ENCODE data around the gene ZNF511. TPM values are rescaled to one million over a fixed set of nuclear protein-coding genes. Genes with fewer than 3 reads are reported as not detected.

ZNF511 gene
- total and polyA plus RNA-seq, 2 of the 4 experiments (the other 2 are of a cell fraction), result 13.6 to 32.6 TPM

DNA sequence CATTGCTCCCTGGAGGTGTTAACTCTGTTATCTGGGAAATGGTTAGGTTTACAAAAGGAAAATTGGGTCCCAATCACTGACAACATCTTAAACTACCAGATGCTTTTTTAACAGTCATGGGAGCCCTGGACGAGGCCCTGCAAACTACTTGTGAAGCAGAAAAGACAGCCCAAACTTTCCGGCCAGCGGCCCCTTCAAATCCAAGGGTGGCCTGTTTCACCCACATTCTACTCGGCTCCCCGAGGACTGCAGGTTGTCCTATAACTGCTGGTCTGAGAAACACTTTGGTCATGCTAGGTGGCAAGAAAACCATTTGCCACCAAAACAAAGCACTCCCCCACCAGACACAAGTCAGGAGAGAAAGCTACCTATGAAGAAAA lies 2.6 kb upstream of the ZNF511 start:
- ChIA-PET CTCF (interaction anchor here (0.9 kb wide), 1 partner anchor 23 kb away, joined by 3 read pairs; no protein-coding TSS in a partner anchor), POLR2A (ENCODE audit: unreplicated experiment) (no interaction called here)
- TF ChIP-seq BHLHE40 (IDR thresholded peaks at IDR 0.05; ENCODE audit: low read depth, low read length), result no peak
- no peak for TF ChIP-seq CEBPB (IDR thresholded peaks at IDR 0.05; ENCODE audit: low read depth, low read length)
- no peak for TF ChIP-seq MXI1 (IDR thresholded peaks at IDR 0.05; ENCODE audit: borderline replicate concordance, low read depth, low read length)
- TF ChIP-seq MAZ (IDR thresholded peaks at IDR 0.05; ENCODE audit: borderline replicate concordance, low read depth, low read length), result no peak
- no peak for TF ChIP-seq SMC3 (IDR thresholded peaks at IDR 0.05; ENCODE audit: low read depth, low read length)
- no peak for TF ChIP-seq RAD21 (IDR thresholded peaks at IDR 0.05; ENCODE audit: low read length)
- no peak for TF ChIP-seq NFE2L2 (IDR thresholded peaks at IDR 0.05; ENCODE audit: low read depth, low read length)
- TF ChIP-seq, protein P1, sequence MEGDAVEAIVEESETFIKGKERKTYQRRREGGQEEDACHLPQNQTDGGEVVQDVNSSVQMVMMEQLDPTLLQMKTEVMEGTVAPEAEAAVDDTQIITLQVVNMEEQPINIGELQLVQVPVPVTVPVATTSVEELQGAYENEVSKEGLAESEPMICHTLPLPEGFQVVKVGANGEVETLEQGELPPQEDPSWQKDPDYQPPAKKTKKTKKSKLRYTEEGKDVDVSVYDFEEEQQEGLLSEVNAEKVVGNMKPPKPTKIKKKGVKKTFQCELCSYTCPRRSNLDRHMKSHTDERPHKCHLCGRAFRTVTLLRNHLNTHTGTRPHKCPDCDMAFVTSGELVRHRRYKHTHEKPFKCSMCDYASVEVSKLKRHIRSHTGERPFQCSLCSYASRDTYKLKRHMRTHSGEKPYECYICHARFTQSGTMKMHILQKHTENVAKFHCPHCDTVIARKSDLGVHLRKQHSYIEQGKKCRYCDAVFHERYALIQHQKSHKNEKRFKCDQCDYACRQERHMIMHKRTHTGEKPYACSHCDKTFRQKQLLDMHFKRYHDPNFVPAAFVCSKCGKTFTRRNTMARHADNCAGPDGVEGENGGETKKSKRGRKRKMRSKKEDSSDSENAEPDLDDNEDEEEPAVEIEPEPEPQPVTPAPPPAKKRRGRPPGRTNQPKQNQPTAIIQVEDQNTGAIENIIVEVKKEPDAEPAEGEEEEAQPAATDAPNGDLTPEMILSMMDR (conservative IDR thresholded peaks at IDR 0.05; ENCODE audit: low read depth, low read length), result no peak
- TF ChIP-seq, protein P2, sequence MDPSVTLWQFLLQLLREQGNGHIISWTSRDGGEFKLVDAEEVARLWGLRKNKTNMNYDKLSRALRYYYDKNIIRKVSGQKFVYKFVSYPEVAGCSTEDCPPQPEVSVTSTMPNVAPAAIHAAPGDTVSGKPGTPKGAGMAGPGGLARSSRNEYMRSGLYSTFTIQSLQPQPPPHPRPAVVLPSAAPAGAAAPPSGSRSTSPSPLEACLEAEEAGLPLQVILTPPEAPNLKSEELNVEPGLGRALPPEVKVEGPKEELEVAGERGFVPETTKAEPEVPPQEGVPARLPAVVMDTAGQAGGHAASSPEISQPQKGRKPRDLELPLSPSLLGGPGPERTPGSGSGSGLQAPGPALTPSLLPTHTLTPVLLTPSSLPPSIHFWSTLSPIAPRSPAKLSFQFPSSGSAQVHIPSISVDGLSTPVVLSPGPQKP (IDR thresholded peaks at IDR 0.05; ENCODE audit: borderline replicate concordance, low read depth, low read length), result no peak
- no peak for TF ChIP-seq MAFK (IDR thresholded peaks at IDR 0.05; ENCODE audit: low read depth, low read length)
- no peak for TF ChIP-seq FOS (IDR thresholded peaks at IDR 0.05; ENCODE audit: low read depth, low read length)
- no peak for TF ChIP-seq RCOR1 (IDR thresholded peaks at IDR 0.05; ENCODE audit: insufficient replicate concordance, low read length)
- TF ChIP-seq RFX5 (IDR thresholded peaks at IDR 0.05; ENCODE audit: low read depth, low read length), result no peak
- no peak for TF ChIP-seq CHD1 (IDR thresholded peaks at IDR 0.05; ENCODE audit: low read depth, low read length)
- TF ChIP-seq, protein P3, sequence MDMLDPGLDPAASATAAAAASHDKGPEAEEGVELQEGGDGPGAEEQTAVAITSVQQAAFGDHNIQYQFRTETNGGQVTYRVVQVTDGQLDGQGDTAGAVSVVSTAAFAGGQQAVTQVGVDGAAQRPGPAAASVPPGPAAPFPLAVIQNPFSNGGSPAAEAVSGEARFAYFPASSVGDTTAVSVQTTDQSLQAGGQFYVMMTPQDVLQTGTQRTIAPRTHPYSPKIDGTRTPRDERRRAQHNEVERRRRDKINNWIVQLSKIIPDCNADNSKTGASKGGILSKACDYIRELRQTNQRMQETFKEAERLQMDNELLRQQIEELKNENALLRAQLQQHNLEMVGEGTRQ (IDR thresholded peaks at IDR 0.05; ENCODE audit: low read depth, low read length), result no peak
- TF ChIP-seq POLR2A (IDR thresholded peaks at IDR 0.05; ENCODE audit: low read depth, low read length), result no peak
- Histone ChIP-seq H3K56ac (ENCODE audit: extremely low read depth, insufficient read depth, low read length) (no peak overlapping the region), H4K5ac (ENCODE audit: low read depth, low read length) (no peak overlapping the region), H3K18ac (ENCODE audit: low read depth, low read length) (no peak overlapping the region), H4K20me1 (ENCODE audit: insufficient read depth, low read length) (peaks cover 56% of the 10 kb centered on the region), H2AFZ (replicated peaks; ENCODE audit: low read length, poor library complexity) (no peak overlapping the region), H3K4ac (ENCODE audit: low read depth, low read length) (no peak overlapping the region), H4K91ac (ENCODE audit: insufficient read depth, low read depth, low read length) (no peak overlapping the region), H3K14ac (replicated peaks; ENCODE audit: low read depth, low read length) (no peak overlapping the region), H2AK5ac (ENCODE audit: low read depth, low read length) (no peak overlapping the region), H2BK5ac (ENCODE audit: low read depth, low read length, poor library complexity, severe bottlenecking) (no peak overlapping the region), H3K23ac (ENCODE audit: low read depth, low read length) (no peak overlapping the region), H4K8ac (ENCODE audit: low read depth in 2 of 2, low read length in 2 of 2) (no peak overlapping the region), H2BK120ac (ENCODE audit: low read depth, low read length) (no peak overlapping the region), H2AK9ac (replicated peaks; ENCODE audit: low read depth, low read length, poor library complexity) (no peak overlapping the region), H3K4me3 (ENCODE audit: insufficient read depth, low read depth, low read length) (no peak overlapping the region), H3K27me3 (ENCODE audit: control insufficient read depth, insufficient read depth, low read length) (no peaks in the 10 kb centered on the region), H3K9ac (ENCODE audit: low read depth, low read length) (no peak overlapping the region), H2BK15ac (ENCODE audit: low read depth, low read length) (no peak overlapping the region), H2BK20ac (ENCODE audit: low read depth, low read length) (no peak overlapping the region), H3K36me3 (ENCODE audit: control insufficient read depth, insufficient read depth, low read length) (peaks cover 12% of the 10 kb centered on the region; the same call in 1 of the 2 replicates), H3K27ac (ENCODE audit: insufficient read depth, low read length) (no peak overlapping the region), H3K9me3 (ENCODE audit: control insufficient read depth, insufficient read depth, low read length) (no peaks in the 10 kb centered on the region), H3K4me2 (ENCODE audit: low read depth, low read length) (no peak overlapping the region), H3K4me1 (ENCODE audit: control insufficient read depth, insufficient read depth, low read length) (peaks cover 8% of the 10 kb centered on the region), H3K79me1 (ENCODE audit: low read depth in 1 of 2, low read length in 2 of 2) (peaks cover 14 to 62% of the 10 kb centered on the region in 2 experiments), H3K9me1 (ENCODE audit: insufficient read depth, low read length) (peaks cover 14% of the 10 kb centered on the region; the same call in 1 of the 2 replicates)
- in situ Hi-C loops (cut with MboI; ENCODE audit: low sequenced_read_pairs), result no loop called here
- no peak for ATAC-seq (ENCODE audit: low read depth)
- BruUV-seq (replicated peaks), result no TSS peak
- dilution Hi-C loops (cut with HindIII; ENCODE audit: low sequenced_read_pairs, unreplicated experiment), result no loop called here
- no peak for DNase-seq
- WGBS, 2 experiments (ENCODE audit: extremely low coverage in 2 of 2, insufficient read length in 1 of 2), result no CpG with 5 or more reads among the region's 5 CpGs
- intact Hi-C loops (cut with micrococcal nuclease), result loop anchor here (5.0 kb wide), 2 partner anchors 44 to 159 kb away; no protein-coding TSS in a partner anchor
